Left renal cortex interstitium (tissue), 4 donors: ENCODE measurements around the gene PRELID3B. TPM values are rescaled to one million over a fixed set of nuclear protein-coding genes. Genes with fewer than 3 reads are reported as not detected.
"Not testable (repeated sequence)": the region's sequence is repeated elsewhere in the genome, so short reads cannot be mapped to it uniquely, and the experiment has no call there.

Source experiments
- DNase-seq, 4 donors: peaks; one replicate each; pipeline ENCODE4 v3.0.0-alpha.2; 2013; ENCODE audit warnings: low read depth in 4 of 4, low spot score in 2 of 4, missing footprints in 1 of 4
- polyA plus RNA-seq, 4 donors: library from polyadenylated mRNA; unstranded; fragments of 120-200 nt; gene quantifications; one replicate each; pipeline ENCODE4 v1.2.1, GENCODE V29; 2013; ENCODE audit not compliant: insufficient read length in 4 of 4

The PRELID3B gene
- polyA plus RNA-seq, 4 donors: 65.4 to 74.0 (median 70.4) TPM

GRCh38 chr20:59050437-59050836 is 7.9 kb upstream of the PRELID3B start:
- no peak for DNase-seq

- no peak for DNase-seq
These were observed 6.1 kb upstream of the PRELID3B start for GRCh38 chr20:59048681-59049030.

- DNase-seq: no peak
These were observed 5.5 kb upstream of the PRELID3B start for GRCh38 chr20:59047938-59048680.

GRCh38 chr20:59046862-59047261 is 4.3 kb upstream of the PRELID3B start:
- no peak for DNase-seq

- DNase-seq: no peak
These were observed 2.2 kb upstream of the PRELID3B start for GRCh38 chr20:59044796-59045195.

GRCh38 chr20:59044295-59044694 is 1.7 kb upstream of the PRELID3B start:
- DNase-seq: no peak

- DNase-seq: no peak
These were observed 1.1 kb upstream of the PRELID3B start for GRCh38 chr20:59043698-59044097.

GRCh38 chr20:59042796-59043631 is 428 bp upstream of the PRELID3B start:
- peak in 3 of 4 donors; percentile 77 to 88 (median 77) for DNase-seq

- DNase-seq: not testable (repeated sequence)
These were observed 1.1 kb downstream of the PRELID3B start for GRCh38 chr20:59041487-59041886.

- no peak for DNase-seq
These were observed 1.9 kb downstream of the PRELID3B start for GRCh38 chr20:59040667-59041066.

- no peak for DNase-seq
These were observed 3.4 kb downstream of the PRELID3B start for GRCh38 chr20:59039233-59039632.

- DNase-seq: no peak
These were observed 5.2 kb downstream of the PRELID3B start for GRCh38 chr20:59037386-59037785.

GRCh38 chr20:59035381-59035780 is 7.2 kb downstream of the PRELID3B start:
- no peak for DNase-seq

GRCh38 chr20:59033616-59034165 is 8.9 kb downstream of the PRELID3B start:
- DNase-seq: no peak

- DNase-seq: no peak
These were observed 9.5 kb downstream of the PRELID3B start for GRCh38 chr20:59033093-59033492.

- DNase-seq: peak in 1 of 4 donors; percentile 70
These were observed 9.9 kb downstream of the PRELID3B start for GRCh38 chr20:59032713-59033059.

- DNase-seq: peak; percentile 68 to 91 (median 85)
These were observed 10.4 kb downstream of the PRELID3B start, which contains the start of gene ATP5F1E for GRCh38 chr20:59032023-59032712. TSS of gene ATP5F1E (minus strand) at chr20:59032335. CDS start at chr20:59032251, 84 bp downstream.

GRCh38 chr20:59031564-59032022 is 11.0 kb downstream of the PRELID3B start:
- DNase-seq: no peak

GRCh38 chr20:59030911-59031563 is 11.5 kb downstream of the PRELID3B start:
- no peak for DNase-seq

GRCh38 chr20:59028812-59029211 is 13.8 kb downstream of the PRELID3B start:
- no peak for DNase-seq
